GM19438 (cell line): ENCODE measurements around the gene ADGRG4.

ENCODE experiments used
- ATAC-seq: cut with Tn5 transposase; IDR thresholded peaks from one replicate; pipeline ENCODE4 v1.9.1; 2021; ENCODE audit warnings: low read depth; ENCODE audit not compliant: unreplicated experiment

The ADGRG4 gene

GRCh38 chrX:136291824-136292223, 8.9 kb upstream of the ADGRG4 start:
- ATAC-seq: no peak

- ATAC-seq: no peak
These were observed 8.1 kb upstream of the ADGRG4 start for GRCh38 chrX:136292656-136293055.

GRCh38 chrX:136295380-136295779, 5.4 kb upstream of the ADGRG4 start:
- ATAC-seq: no peak

- no peak for ATAC-seq
These were observed 2.3 kb downstream of the ADGRG4 start for GRCh38 chrX:136303041-136303440.

GRCh38 chrX:136304493-136304892, 3.7 kb downstream of the ADGRG4 start:
- no peak for ATAC-seq

GRCh38 chrX:136306182-136306581, 5.4 kb downstream of the ADGRG4 start:
- ATAC-seq: no peak

- ATAC-seq: no peak
These were observed 6.7 kb downstream of the ADGRG4 start for GRCh38 chrX:136307471-136307870.

- no peak for ATAC-seq
These were observed 9.6 kb downstream of the ADGRG4 start for GRCh38 chrX:136310411-136310810.

GRCh38 chrX:136318156-136318555, 17.4 kb downstream of the ADGRG4 start:
- no peak for ATAC-seq

- no peak for ATAC-seq
These were observed 18.3 kb downstream of the ADGRG4 start for GRCh38 chrX:136318895-136319597.

- no peak for ATAC-seq
These were observed 18.8 kb downstream of the ADGRG4 start for GRCh38 chrX:136319600-136319999.

- no peak for ATAC-seq
These were observed 20.8 kb downstream of the ADGRG4 start for GRCh38 chrX:136321532-136321931.

GRCh38 chrX:136322064-136322463, 21.3 kb downstream of the ADGRG4 start:
- no peak for ATAC-seq

- ATAC-seq: no peak
These were observed 24.6 kb downstream of the ADGRG4 start for GRCh38 chrX:136325377-136325776.

- no peak for ATAC-seq
These were observed 28.2 kb downstream of the ADGRG4 start for GRCh38 chrX:136328933-136329332.

GRCh38 chrX:136336623-136337022, 35.9 kb downstream of the ADGRG4 start:
- ATAC-seq: no peak

GRCh38 chrX:136339702-136340101, 38.9 kb downstream of the ADGRG4 start:
- no peak for ATAC-seq

GRCh38 chrX:136344320-136344719, 43.6 kb downstream of the ADGRG4 start:
- no peak for ATAC-seq

GRCh38 chrX:136346506-136346905, 45.7 kb downstream of the ADGRG4 start:
- no peak for ATAC-seq

- ATAC-seq: no peak
These were observed 46.9 kb downstream of the ADGRG4 start for GRCh38 chrX:136347706-136348105.

GRCh38 chrX:136353526-136354093, 52.8 kb downstream of the ADGRG4 start:
- no peak for ATAC-seq

- ATAC-seq: no peak
These were observed 53.4 kb downstream of the ADGRG4 start for GRCh38 chrX:136354201-136354600.
